Thyroid gland (tissue), 4 donors: ENCODE measurements around the gene KDF1.

Experiments
- CTCF ChIP-seq, 6 experiments: fragments of 200-600 bp in 3 of 6; fragments of 450-650 bp in 3 of 6; sonication (generic) in 3 of 6; IDR thresholded peaks; one replicate each; pipeline ENCODE4 v1.5.1; 2016 to 2019; ENCODE audit warnings: antibody characterized with exemption in 6 of 6, mild to moderate bottlenecking in 2 of 6, inconsistent platforms in 1 of 6, moderate library complexity in 1 of 6
- POLR2A ChIP-seq, 2 donors: fragments of 450-650 bp; IDR thresholded peaks; one replicate each; pipeline ENCODE4 v1.6.1; 2017; ENCODE audit warnings: antibody characterized with exemption in 2 of 2, mild to moderate bottlenecking in 2 of 2, moderate library complexity in 1 of 2

DNA sequence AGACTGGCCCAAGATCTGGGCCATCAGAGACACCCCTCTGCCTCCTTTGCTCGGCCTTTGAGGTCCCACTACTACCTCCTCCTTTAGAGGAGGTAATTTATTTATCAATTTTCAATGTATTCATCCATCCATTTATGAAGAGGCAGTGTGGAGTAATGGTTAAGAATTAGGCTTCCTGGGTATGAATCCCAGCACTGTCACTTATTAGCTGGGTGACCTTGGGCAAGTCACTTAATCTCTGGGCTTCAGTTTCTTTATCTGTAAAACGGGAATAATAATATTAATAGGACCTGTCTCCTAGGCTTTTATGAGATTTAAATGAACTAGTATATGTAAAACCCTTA lies 48.1 kb downstream of the KDF1 start:
- TF ChIP-seq CTCF (IDR thresholded peaks at IDR 0.05) (no peak), POLR2A (IDR thresholded peaks at IDR 0.05) (no peak)
